Neutrophil (primary cell): ENCODE data around the gene TCEAL7.
"Not testable (repeated sequence)": the region's sequence is repeated elsewhere in the genome, so short reads cannot be mapped to it uniquely, and the experiment has no call there.

ENCODE experiments used
- H3K27ac ChIP-seq: fragments of 200-600 bp; sonication (generic); 2 replicates; pipeline ENCODE4 v1.5.1; 2016; ENCODE audit warnings: mild to moderate bottlenecking, moderate library complexity
- H3K27me3 ChIP-seq: fragments of 200-600 bp; sonication (generic); 2 replicates; pipeline ENCODE4 v1.6.0; 2016; ENCODE audit warnings: mild to moderate bottlenecking
- H3K36me3 ChIP-seq: fragments of 200-600 bp; sonication (generic); 2 replicates; pipeline ENCODE4 v1.5.1; 2017
- H3K4me1 ChIP-seq, 2 experiments: fragments of 200-600 bp in 1 of 2; sonication (generic) in 1 of 2; 1 replicate in 1 of 2; 2 replicates in 1 of 2; pipeline versions ENCODE4 v1.5.1 to v1.6.1; 2013 to 2016; ENCODE audit warnings: low read depth in 1 of 2, low read length in 1 of 2, mild to moderate bottlenecking in 1 of 2, moderate library complexity in 1 of 2; ENCODE audit not compliant: control insufficient read depth in 1 of 2, insufficient read depth in 1 of 2
- H3K4me3 ChIP-seq, 2 experiments: fragments of 200-600 bp in 1 of 2; sonication (generic) in 1 of 2; 1 replicate in 1 of 2; 2 replicates in 1 of 2; pipeline ENCODE4 v1.5.1; 2013 to 2016; ENCODE audit warnings: low read depth in 1 of 2, low read length in 1 of 2, mild to moderate bottlenecking in 1 of 2, moderate library complexity in 1 of 2
- H3K9me3 ChIP-seq: fragments of 200-600 bp; sonication (generic); 2 replicates; pipeline ENCODE4 v1.5.1; 2016
- TF ChIP-seq, protein P1 (sequence below): fragments of 200-600 bp; sonication (generic); IDR thresholded peaks from 2 replicates; pipeline ENCODE4 v1.5.1; 2016; ENCODE audit warnings: antibody characterized with exemption

The TCEAL7 gene, protein sequence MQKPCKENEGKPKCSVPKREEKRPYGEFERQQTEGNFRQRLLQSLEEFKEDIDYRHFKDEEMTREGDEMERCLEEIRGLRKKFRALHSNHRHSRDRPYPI

DNA sequence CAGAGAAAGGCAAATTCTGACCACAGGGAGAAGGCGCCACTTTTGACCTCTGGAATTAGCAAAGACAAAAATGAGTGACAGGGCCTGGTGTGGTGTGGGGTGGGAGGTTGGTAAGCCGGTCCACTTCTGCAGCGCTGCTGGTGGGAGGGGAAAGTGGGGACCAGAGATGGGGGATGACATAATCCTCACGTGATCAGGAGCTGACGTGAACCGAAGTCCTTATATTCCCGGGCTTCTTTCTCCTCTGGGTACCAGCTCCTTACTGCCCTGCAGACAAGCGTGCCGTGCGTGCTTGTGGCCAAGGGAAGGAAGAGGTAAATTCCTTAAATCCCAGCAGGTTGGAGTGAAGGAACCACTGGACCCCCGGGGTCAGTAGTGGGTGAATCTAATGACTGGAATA, at the start of gene TCEAL7:
Gene TCEAL7, plus strand, starts transcription at position 249 of the 400 bp plus-strand sequence. CDS start 1,165 bp downstream, outside the sequence.
- no peak within 1 kb of the TSS for H3K27ac ChIP-seq
- TF ChIP-seq, protein P1, sequence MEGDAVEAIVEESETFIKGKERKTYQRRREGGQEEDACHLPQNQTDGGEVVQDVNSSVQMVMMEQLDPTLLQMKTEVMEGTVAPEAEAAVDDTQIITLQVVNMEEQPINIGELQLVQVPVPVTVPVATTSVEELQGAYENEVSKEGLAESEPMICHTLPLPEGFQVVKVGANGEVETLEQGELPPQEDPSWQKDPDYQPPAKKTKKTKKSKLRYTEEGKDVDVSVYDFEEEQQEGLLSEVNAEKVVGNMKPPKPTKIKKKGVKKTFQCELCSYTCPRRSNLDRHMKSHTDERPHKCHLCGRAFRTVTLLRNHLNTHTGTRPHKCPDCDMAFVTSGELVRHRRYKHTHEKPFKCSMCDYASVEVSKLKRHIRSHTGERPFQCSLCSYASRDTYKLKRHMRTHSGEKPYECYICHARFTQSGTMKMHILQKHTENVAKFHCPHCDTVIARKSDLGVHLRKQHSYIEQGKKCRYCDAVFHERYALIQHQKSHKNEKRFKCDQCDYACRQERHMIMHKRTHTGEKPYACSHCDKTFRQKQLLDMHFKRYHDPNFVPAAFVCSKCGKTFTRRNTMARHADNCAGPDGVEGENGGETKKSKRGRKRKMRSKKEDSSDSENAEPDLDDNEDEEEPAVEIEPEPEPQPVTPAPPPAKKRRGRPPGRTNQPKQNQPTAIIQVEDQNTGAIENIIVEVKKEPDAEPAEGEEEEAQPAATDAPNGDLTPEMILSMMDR, result no peak
- H3K4me1 ChIP-seq, result no peaks in the 10 kb centered on the region
- no peaks in the 10 kb centered on the region for H3K36me3 ChIP-seq
- H3K4me3 ChIP-seq, result no peak within 1 kb of the TSS
- no peaks in the 10 kb centered on the region for H3K9me3 ChIP-seq
- H3K27me3 ChIP-seq, result peaks cover 36% of the 10 kb centered on the region

GRCh38 chrX:103293118-103293517, 36.9 kb upstream of the TCEAL7 start:
- Histone ChIP-seq H3K27ac (no peak overlapping the region), H3K9me3 (no peaks in the 10 kb centered on the region), H3K4me1 (no peaks in the 10 kb centered on the region), H3K27me3 (no peaks in the 10 kb centered on the region), H3K4me3 (no peak overlapping the region), H3K36me3 (no peaks in the 10 kb centered on the region)
- TF ChIP-seq, protein P1, result no peak

- TF ChIP-seq, protein P1, result no peak
- peaks cover 15% of the 10 kb centered on the region for H3K27me3 ChIP-seq
- H3K36me3 ChIP-seq, result no peaks in the 10 kb centered on the region
- no peaks in the 10 kb centered on the region for H3K9me3 ChIP-seq
- H3K4me1 ChIP-seq, result no peaks in the 10 kb centered on the region
- no peak overlapping the region for H3K4me3 ChIP-seq
- no peak overlapping the region for H3K27ac ChIP-seq
Observed at GRCh38 chrX:103304705-103305104, 25.3 kb upstream of the TCEAL7 start.

GRCh38 chrX:103305666-103306065, 24.4 kb upstream of the TCEAL7 start:
- H3K9me3 ChIP-seq, H3K27ac ChIP-seq, H3K4me1 ChIP-seq: not testable (repeated sequence)

GRCh38 chrX:103309860-103310554, 20.0 kb upstream of the TCEAL7 start:
- Histone ChIP-seq H3K4me3 (peak overlapping the region in 1 of 2 experiments; percentile 40), H3K27ac (no peak overlapping the region), H3K27me3 (peaks cover 43% of the 10 kb centered on the region), H3K9me3 (no peaks in the 10 kb centered on the region), H3K4me1 (peaks cover 0 to 4% of the 10 kb centered on the region in 2 experiments), H3K36me3 (no peaks in the 10 kb centered on the region)
- TF ChIP-seq, protein P1, result no peak

More at GRCh38 chrX:103305666-103306065, 24.4 kb upstream of the TCEAL7 start:
- peaks cover 25% of the 10 kb centered on the region for H3K27me3 ChIP-seq
- H3K4me3 ChIP-seq, H3K36me3 ChIP-seq: not testable (repeated sequence)
